H9 (cell line): Measurements from ENCODE around the gene ME3. TPM values are rescaled to one million over a fixed set of nuclear protein-coding genes. Genes with fewer than 3 reads are reported as not detected.
"Not testable (repeated sequence)": the region's sequence is repeated elsewhere in the genome, so short reads cannot be mapped to it uniquely, and the experiment has no call there.

Source experiments
- DNase-seq: peaks from one replicate; pipeline ENCODE4 v3.0.0-alpha.2; 2017
- H2AFZ ChIP-seq: one replicate; pipeline ENCODE4 v1.6.1; 2013; ENCODE audit warnings: mild to moderate bottlenecking, low read length, control low read depth, moderate library complexity
- H2AK5ac ChIP-seq: 2 replicates; pipeline ENCODE4 v1.6.1; 2013; ENCODE audit warnings: low read length, control low read depth, mixed read lengths; ENCODE audit not compliant: insufficient read length
- H2BK120ac ChIP-seq: one replicate; pipeline ENCODE4 v1.6.1; 2013; ENCODE audit warnings: low read depth, mild to moderate bottlenecking, low read length, control low read depth, inconsistent platforms; ENCODE audit not compliant: poor library complexity, severe bottlenecking
- H2BK12ac ChIP-seq: 2 replicates; pipeline ENCODE4 v1.6.1; 2013; ENCODE audit warnings: low read length, control low read depth, mixed read lengths, low read depth; ENCODE audit not compliant: insufficient read length
- H2BK15ac ChIP-seq: 2 replicates; pipeline ENCODE4 v1.6.1; 2013; ENCODE audit warnings: low read depth, low read length, control low read depth
- H2BK20ac ChIP-seq: one replicate; pipeline ENCODE4 v1.6.1; 2013; ENCODE audit warnings: low read depth, mild to moderate bottlenecking, low read length, control low read depth, inconsistent platforms; ENCODE audit not compliant: poor library complexity, severe bottlenecking
- H2BK5ac ChIP-seq: 2 replicates; pipeline ENCODE4 v1.6.1; 2013; ENCODE audit warnings: low read length, control low read depth, mixed read lengths; ENCODE audit not compliant: insufficient read length
- H3K14ac ChIP-seq: 2 replicates; pipeline ENCODE4 v1.6.1; 2013; ENCODE audit warnings: low read length, control low read depth; ENCODE audit not compliant: insufficient read depth
- H3K18ac ChIP-seq: 2 replicates; pipeline ENCODE4 v1.6.1; 2013; ENCODE audit warnings: low read depth, mild to moderate bottlenecking, mixed read lengths, low read length, control low read depth; ENCODE audit not compliant: insufficient read length
- H3K23ac ChIP-seq: 2 replicates; pipeline ENCODE4 v1.6.1; 2013; ENCODE audit warnings: low read length, control low read depth, mixed read lengths, low read depth; ENCODE audit not compliant: insufficient read length
- H3K23me2 ChIP-seq: 2 replicates; pipeline ENCODE4 v1.6.1; 2013; ENCODE audit warnings: low read depth, mild to moderate bottlenecking, mixed read lengths, low read length, control low read depth; ENCODE audit not compliant: insufficient read length, poor library complexity, severe bottlenecking
- H3K27ac ChIP-seq: 2 replicates; pipeline ENCODE4 v1.5.1; 2013; ENCODE audit warnings: low read length, control low read depth, mixed read lengths, low read depth; ENCODE audit not compliant: insufficient read length
- H3K27me3 ChIP-seq: 2 replicates; pipeline ENCODE4 v1.6.1; 2013; ENCODE audit warnings: low read length, control low read depth, inconsistent platforms; ENCODE audit not compliant: insufficient read depth
- H3K4ac ChIP-seq: 2 replicates; pipeline ENCODE4 v1.6.1; 2013; ENCODE audit warnings: low read depth, mild to moderate bottlenecking, control low read depth, inconsistent platforms, low read length, moderate library complexity
- H3K4me1 ChIP-seq: 2 replicates; pipeline ENCODE4 v1.6.1; 2013; ENCODE audit warnings: low read length, control low read depth, inconsistent platforms; ENCODE audit not compliant: insufficient read depth
- H3K4me2 ChIP-seq: 2 replicates; pipeline ENCODE4 v1.6.1; 2013; ENCODE audit warnings: low read length, control low read depth, mixed read lengths; ENCODE audit not compliant: insufficient read length, insufficient read depth
- H3K56ac ChIP-seq: 2 replicates; pipeline ENCODE4 v1.6.1; 2013; ENCODE audit warnings: low read depth, mild to moderate bottlenecking, mixed read lengths, low read length, control low read depth; ENCODE audit not compliant: insufficient read length
- H3K79me1 ChIP-seq: 2 replicates; pipeline ENCODE4 v1.6.1; 2013; ENCODE audit warnings: low read depth, mild to moderate bottlenecking, moderate library complexity, low read length, control low read depth, inconsistent platforms; ENCODE audit not compliant: insufficient read depth, poor library complexity, severe bottlenecking
- H3K79me2 ChIP-seq: 2 replicates; pipeline ENCODE4 v1.6.1; 2013; ENCODE audit warnings: low read length, control low read depth, inconsistent platforms; ENCODE audit not compliant: insufficient read depth
- H3K9ac ChIP-seq: 2 replicates; pipeline ENCODE4 v1.6.1; 2013; ENCODE audit warnings: low read length, control low read depth, mixed read lengths; ENCODE audit not compliant: insufficient read length; ENCODE audit errors: extremely low read depth
- H3K9me3 ChIP-seq: one replicate; pipeline ENCODE4 v1.6.1; 2013; ENCODE audit warnings: low read depth, low read length, inconsistent platforms; ENCODE audit not compliant: control insufficient read depth
- H3T11ph ChIP-seq: one replicate; pipeline ENCODE4 v1.6.1; 2013; ENCODE audit warnings: mild to moderate bottlenecking, low read length, control low read depth, inconsistent platforms
- H4K20me1 ChIP-seq: one replicate; pipeline ENCODE4 v1.6.1; 2013; ENCODE audit not compliant: control insufficient read depth, insufficient read length, insufficient read depth
- H4K5ac ChIP-seq: 2 replicates; pipeline ENCODE4 v1.6.1; 2013; ENCODE audit warnings: low read depth, mild to moderate bottlenecking, mixed read lengths, low read length, control low read depth; ENCODE audit not compliant: insufficient read length
- H4K8ac ChIP-seq: replicated peaks from 2 replicates; pipeline ENCODE4 v1.6.1; 2013; ENCODE audit warnings: low read length, control low read depth, mixed read lengths, low read depth; ENCODE audit not compliant: insufficient read length
- H4K91ac ChIP-seq: 2 replicates; pipeline ENCODE4 v1.6.1; 2013; ENCODE audit warnings: low read depth, mild to moderate bottlenecking, moderate library complexity, mixed read lengths, low read length, control low read depth; ENCODE audit not compliant: insufficient read length
- H3K27ac Mint-ChIP-seq, 3 experiments: 2 replicates in 2 of 3; 3 replicates in 1 of 3; pipeline ENCODE4 v1.8.0; 2020 to 2021; ENCODE audit warnings: mixed read lengths in 3 of 3, mild to moderate bottlenecking in 1 of 3, moderate library complexity in 1 of 3
- H3K27me3 Mint-ChIP-seq: 2 replicates; pipeline ENCODE4 v1.8.0; 2021; ENCODE audit warnings: low read depth, mild to moderate bottlenecking, moderate library complexity, mixed read lengths
- H3K36me3 Mint-ChIP-seq, 3 experiments: 2 replicates in 2 of 3; 3 replicates in 1 of 3; pipeline ENCODE4 v1.8.0; 2020 to 2021; ENCODE audit warnings: low read depth in 3 of 3, mixed read lengths in 3 of 3; ENCODE audit not compliant: insufficient read depth in 1 of 3
- H3K4me1 Mint-ChIP-seq, 2 experiments: 2 replicates each; pipeline ENCODE4 v1.8.0; 2020; ENCODE audit warnings: mixed read lengths in 2 of 2
- H3K4me3 Mint-ChIP-seq, 2 experiments: 2 replicates in 1 of 2; 3 replicates in 1 of 2; pipeline ENCODE4 v1.8.0; 2020 to 2021; ENCODE audit warnings: mild to moderate bottlenecking in 2 of 2, mixed read lengths in 2 of 2, moderate library complexity in 1 of 2
- H3K9me3 Mint-ChIP-seq, 2 experiments: 2 replicates in 1 of 2; 3 replicates in 1 of 2; pipeline ENCODE4 v1.8.0; 2020; ENCODE audit warnings: mild to moderate bottlenecking in 2 of 2, mixed read lengths in 2 of 2, moderate library complexity in 1 of 2
- WGBS: extraction: QIAGEN DNeasy Blood & Tissue Kit; methylation state at CpG from one replicate; pipeline ENCODE4 v1.1.7; 2013; ENCODE audit warnings: missing lambda C conversion rate, low lambda C conversion rate, mixed read lengths; ENCODE audit not compliant: insufficient read length; ENCODE audit errors: extremely low coverage; 5-methylcytosine and 5-hydroxymethylcytosine counted together
- total RNA-seq: library from RNA; stranded (reverse); gene quantifications from 2 replicates; pipeline ENCODE4 v1.2.1, GENCODE V29; 2021
- TF ChIP-seq, protein P1 (sequence below): fragments of 200-600 bp; sonication (generic); conservative IDR thresholded peaks from 3 replicates; pipeline ENCODE4 v1.8.0; 2021; ENCODE audit warnings: antibody characterized with exemption, mild to moderate bottlenecking

ME3 gene
- total RNA-seq, 1 experiment from 2014 or later: 2.8 TPM

DNA sequence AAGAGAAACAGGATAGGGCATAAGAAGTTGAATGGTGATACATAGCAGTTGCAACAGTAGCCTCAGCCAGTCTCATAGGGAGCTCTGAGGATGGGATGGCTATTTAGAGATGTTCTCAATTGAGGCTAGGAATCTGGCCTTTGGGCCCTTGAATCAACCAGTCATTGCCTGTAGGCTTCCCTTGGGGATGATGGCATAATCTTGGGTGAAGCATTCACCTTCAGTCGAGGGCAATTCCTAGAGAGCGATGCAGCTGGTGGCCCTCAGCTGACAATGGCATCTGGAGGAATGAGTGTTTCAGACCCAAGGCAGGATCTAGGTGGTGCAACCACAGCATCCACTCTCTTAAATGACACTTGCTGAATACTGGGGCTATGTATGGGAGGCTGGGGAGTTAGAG, 236.7 kb downstream of the ME3 start:
- Histone ChIP-seq H3T11ph (no peak overlapping the region), H3K56ac (no peak overlapping the region), H3K4ac (no peak overlapping the region), H4K5ac (no peak overlapping the region), H2AK5ac (no peak overlapping the region), H4K91ac (no peak overlapping the region), H2BK20ac (no peak overlapping the region), H3K23ac (no peak overlapping the region), H3K9ac (no peak overlapping the region), H3K18ac (no peak overlapping the region), H2BK12ac (no peak overlapping the region), H3K23me2 (no peaks in the 10 kb centered on the region), H3K4me1 (no peaks in the 10 kb centered on the region), H3K79me1 (no peaks in the 10 kb centered on the region), H2BK15ac (no peak overlapping the region), H2AFZ (no peak overlapping the region), H3K27me3 (no peaks in the 10 kb centered on the region), H3K4me2 (no peak overlapping the region), H3K79me2 (no peaks in the 10 kb centered on the region), H2BK5ac (no peak overlapping the region), H4K8ac (no peak overlapping the region), H3K9me3 (no peaks in the 10 kb centered on the region), H3K27ac (no peak overlapping the region), H2BK120ac (no peak overlapping the region), H3K14ac (no peak overlapping the region), H4K20me1 (no peaks in the 10 kb centered on the region)
- no peaks in the 10 kb centered on the region for H3K27me3 Mint-ChIP-seq
- DNase-seq: no peak
- TF ChIP-seq, protein P1, sequence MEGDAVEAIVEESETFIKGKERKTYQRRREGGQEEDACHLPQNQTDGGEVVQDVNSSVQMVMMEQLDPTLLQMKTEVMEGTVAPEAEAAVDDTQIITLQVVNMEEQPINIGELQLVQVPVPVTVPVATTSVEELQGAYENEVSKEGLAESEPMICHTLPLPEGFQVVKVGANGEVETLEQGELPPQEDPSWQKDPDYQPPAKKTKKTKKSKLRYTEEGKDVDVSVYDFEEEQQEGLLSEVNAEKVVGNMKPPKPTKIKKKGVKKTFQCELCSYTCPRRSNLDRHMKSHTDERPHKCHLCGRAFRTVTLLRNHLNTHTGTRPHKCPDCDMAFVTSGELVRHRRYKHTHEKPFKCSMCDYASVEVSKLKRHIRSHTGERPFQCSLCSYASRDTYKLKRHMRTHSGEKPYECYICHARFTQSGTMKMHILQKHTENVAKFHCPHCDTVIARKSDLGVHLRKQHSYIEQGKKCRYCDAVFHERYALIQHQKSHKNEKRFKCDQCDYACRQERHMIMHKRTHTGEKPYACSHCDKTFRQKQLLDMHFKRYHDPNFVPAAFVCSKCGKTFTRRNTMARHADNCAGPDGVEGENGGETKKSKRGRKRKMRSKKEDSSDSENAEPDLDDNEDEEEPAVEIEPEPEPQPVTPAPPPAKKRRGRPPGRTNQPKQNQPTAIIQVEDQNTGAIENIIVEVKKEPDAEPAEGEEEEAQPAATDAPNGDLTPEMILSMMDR: no peak
- H3K4me3 Mint-ChIP-seq: no peak overlapping the region
- no peak overlapping the region for H3K27ac Mint-ChIP-seq
- no CpG with 5 or more reads among the region's 2 CpGs for WGBS
- no peaks in the 10 kb centered on the region for H3K4me1 Mint-ChIP-seq
- H3K9me3 Mint-ChIP-seq: peaks cover 0 to 6% of the 10 kb centered on the region in 2 experiments; a peak in 1 of 5 replicates
- H3K36me3 Mint-ChIP-seq: peaks cover 0 to 6% (median 6%) of the 10 kb centered on the region in 3 experiments; a peak in 1 of 7 replicates

DNA sequence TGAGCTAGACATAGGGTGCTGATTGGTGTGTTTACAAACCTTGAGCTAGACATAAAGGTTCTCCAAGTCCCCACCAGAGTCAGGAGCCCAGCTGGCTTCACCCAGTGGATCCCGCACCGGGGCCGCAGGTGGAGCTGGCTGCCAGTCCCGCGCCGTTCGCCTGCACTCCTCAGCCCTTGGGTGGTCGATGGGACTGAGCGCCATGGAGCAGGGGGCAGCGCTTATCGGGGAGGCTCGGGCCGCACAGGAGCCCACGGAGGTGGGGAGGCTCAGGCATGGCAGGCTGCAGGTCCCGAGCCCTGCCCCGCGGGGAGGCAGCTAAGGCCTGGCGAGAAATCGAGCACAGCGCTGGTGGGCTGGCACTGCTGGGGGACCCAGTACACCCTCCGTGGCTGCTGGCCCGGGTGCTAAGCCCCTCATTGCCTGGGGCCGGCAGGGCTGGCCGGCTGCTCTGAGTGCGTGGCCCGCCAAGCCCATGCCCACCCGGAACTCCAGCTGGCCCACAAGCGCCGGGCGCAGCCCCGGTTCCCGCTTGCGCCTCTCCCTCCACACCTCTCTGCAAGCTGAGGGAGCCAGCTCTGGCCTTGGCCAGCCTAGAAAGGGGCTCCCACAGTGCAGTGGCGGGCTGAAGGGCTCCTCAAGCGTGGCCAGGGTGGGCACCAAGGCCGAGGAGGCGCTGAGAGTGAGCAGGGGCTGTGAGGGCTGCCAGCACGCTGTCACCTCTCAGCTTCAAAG, 238.9 kb downstream of the ME3 start:
- H4K5ac ChIP-seq, H3K56ac ChIP-seq, H3K4me1 ChIP-seq, H3K9me3 Mint-ChIP-seq, H3K23ac ChIP-seq, H3K27ac Mint-ChIP-seq, H3K4ac ChIP-seq, H2AFZ ChIP-seq, H3K23me2 ChIP-seq, H3K27me3 ChIP-seq, H2BK5ac ChIP-seq, H2BK120ac ChIP-seq, H3K79me1 ChIP-seq, H3K14ac ChIP-seq, H3K4me2 ChIP-seq, H3T11ph ChIP-seq, H2BK12ac ChIP-seq, H3K9me3 ChIP-seq, H3K79me2 ChIP-seq, H3K18ac ChIP-seq, H4K20me1 ChIP-seq, H2AK5ac ChIP-seq, H3K4me1 Mint-ChIP-seq, H3K27ac ChIP-seq, H3K9ac ChIP-seq, H2BK20ac ChIP-seq, H4K8ac ChIP-seq, H3K36me3 Mint-ChIP-seq, H4K91ac ChIP-seq, H2BK15ac ChIP-seq, H3K4me3 Mint-ChIP-seq, DNase-seq, H3K27me3 Mint-ChIP-seq: not testable (repeated sequence)
- WGBS: no CpG with 5 or more reads among the region's 38 CpGs
